Measurements from ENCODE around the gene AKAP7.

Gene AKAP7

DNA sequence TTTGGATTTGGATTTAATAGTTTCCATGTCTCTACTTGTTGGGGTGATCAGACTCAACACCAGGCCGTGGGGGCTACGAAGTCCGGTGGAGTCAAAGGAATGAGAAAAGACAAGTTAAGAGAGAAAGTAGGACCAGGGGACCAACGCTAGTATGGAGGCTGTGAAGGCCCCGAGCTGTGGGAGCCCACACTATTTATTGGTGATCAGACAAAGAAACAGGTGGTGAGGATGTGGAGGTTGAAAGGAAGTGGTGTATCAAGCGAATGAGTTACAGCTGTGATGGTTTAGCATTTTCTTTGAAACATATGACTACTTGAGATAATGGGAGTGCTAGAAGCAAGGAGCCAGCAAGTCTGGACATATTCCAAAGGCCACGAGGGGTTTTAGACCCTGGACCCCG is 62.4 kb downstream of the AKAP7 start:
- DNase-seq (ENCODE audit: low spot score): no peak
- no peak for TF ChIP-seq CTCF (IDR thresholded peaks at IDR 0.05; ENCODE audit: extremely low read depth, missing control alignments)

- peak; percentile 70 for TF ChIP-seq CTCF (IDR thresholded peaks at IDR 0.05; ENCODE audit: extremely low read depth, missing control alignments)
- DNase-seq (ENCODE audit: low spot score): peak; percentile 81
Measured at GRCh38 chr6:131199568-131200272, 64.5 kb downstream of the AKAP7 start.

DNA sequence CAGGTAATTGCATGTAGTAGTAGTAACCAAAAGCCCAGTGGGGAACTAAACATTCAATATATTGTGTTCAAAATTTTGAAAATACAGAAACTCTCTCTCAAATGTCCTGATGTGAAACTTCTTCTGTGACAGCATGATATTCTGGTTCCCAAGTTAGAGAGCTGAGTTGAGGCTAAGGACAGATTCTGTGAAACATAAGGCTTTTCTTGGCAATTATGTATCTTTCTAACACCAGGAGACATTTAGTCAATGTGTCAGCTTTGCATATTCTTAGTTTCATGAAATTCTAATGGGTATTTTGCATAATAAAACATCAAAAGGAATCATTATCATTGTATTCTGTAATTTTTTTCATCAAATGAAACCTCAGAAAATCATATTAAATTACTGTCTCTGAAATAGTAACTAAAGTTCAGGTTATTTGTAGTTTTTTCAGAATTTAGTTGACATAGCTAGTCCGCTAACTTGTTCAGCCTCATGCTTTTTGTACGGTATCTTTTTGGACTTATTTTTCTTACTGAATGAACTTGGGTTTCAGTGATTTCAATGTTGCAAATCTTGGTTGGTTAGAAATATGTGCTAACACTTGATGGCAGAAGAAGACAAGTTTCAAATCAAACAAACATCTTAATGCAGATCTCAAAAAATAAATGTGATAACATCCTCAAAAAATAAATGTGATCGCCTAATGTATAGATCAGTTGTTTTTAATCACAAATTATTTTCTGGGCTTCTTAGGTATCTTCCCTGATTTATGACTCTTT is 70.4 kb downstream of the AKAP7 start:
- DNase-seq (ENCODE audit: low spot score): no peak
- TF ChIP-seq CTCF (IDR thresholded peaks at IDR 0.05; ENCODE audit: extremely low read depth, missing control alignments): no peak

DNA sequence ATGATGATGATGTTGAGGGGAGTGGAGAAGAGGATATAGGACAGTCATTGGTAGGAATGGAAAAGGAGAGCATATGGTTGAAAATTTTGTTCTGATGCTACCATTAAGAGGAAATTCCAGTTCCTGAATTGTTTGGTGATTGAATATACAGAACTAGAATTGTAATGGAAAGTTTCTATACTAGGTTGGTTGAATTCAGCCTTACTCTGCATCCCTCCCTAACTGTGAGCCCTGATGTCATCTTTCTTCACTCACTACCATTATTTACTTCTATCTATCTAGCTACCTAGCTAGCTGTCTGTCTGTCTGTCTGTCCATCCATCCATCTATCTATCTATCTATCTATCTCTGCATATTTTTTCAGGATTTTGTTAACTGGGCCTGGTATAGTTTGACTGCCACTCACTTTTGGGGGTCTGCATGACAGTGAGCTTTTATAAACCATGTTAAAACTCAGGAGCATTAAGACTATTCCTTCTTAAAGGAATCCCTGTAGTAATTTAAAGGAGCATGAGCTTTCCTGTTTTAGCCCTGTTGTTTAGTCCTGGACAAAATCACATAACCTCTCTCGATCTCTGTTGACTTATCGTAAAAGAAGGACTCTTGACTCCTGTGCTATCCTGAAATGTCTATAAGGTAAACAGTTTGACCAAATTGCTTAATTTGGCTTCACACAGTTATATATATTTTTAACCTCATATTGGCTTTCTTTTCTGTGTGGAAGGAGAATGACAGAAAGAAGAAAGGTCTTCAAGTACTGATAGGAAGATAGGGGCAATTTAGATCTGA is 71.4 kb downstream of the AKAP7 start:
- no peak for DNase-seq (ENCODE audit: low spot score)
- no peak for TF ChIP-seq CTCF (IDR thresholded peaks at IDR 0.05; ENCODE audit: extremely low read depth, missing control alignments)

GRCh38 chr6:131208787-131209186 is 73.5 kb downstream of the AKAP7 start:
- no peak for TF ChIP-seq CTCF (IDR thresholded peaks at IDR 0.05; ENCODE audit: extremely low read depth, missing control alignments)
- no peak for DNase-seq (ENCODE audit: low spot score)

- TF ChIP-seq CTCF (IDR thresholded peaks at IDR 0.05; ENCODE audit: extremely low read depth, missing control alignments): no peak
- DNase-seq (ENCODE audit: low spot score): no peak
Measured at GRCh38 chr6:131210469-131210868, 75.2 kb downstream of the AKAP7 start.

DNA sequence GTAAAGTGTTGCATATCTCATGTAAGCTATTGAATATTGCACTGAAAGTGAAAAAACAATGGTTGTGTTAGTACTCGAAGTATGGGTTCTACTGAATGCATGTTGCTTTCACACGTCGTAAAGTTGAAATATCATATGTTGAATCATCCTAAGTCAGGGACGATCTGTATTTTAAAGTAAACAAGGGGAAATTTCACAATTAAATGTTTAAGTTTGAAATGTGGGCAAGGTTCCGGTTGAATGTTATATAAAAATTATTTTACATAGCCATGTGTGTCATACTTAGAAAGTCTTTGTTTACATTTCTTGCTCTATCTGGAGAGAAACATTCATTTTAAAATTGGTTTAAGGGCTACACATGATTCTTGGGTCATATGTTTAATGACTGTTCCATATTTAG is 76.8 kb downstream of the AKAP7 start:
- no peak for DNase-seq (ENCODE audit: low spot score)
- no peak for TF ChIP-seq CTCF (IDR thresholded peaks at IDR 0.05; ENCODE audit: extremely low read depth, missing control alignments)
